Measurements from ENCODE around the gene FNIP2. TPM values are rescaled to one million over a fixed set of nuclear protein-coding genes. Genes with fewer than 3 reads are reported as not detected.

FNIP2 gene
- total RNA-seq, 2 experiments from 2014 or later: 0.09 to 1.0 TPM

DNA sequence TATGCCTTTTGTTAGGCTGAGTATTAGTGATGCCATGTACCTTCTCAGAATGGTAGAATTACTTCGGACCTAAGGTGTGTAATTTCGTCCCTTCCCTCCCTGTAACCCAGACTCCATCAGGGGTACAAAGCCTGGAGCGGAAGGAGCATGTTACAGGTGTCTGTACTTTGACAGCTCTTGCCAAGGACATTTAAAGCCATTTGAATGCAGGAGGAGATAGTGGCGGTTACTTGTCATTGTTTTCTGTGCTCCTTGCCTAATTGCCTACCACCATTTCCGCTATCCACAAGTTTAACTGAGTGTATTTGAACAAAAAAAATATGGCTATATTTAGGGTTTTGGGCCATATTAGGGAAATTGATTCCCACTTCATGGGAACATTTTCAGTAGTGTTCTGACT lies 1.8 kb downstream of the FNIP2 start:
- POLR2A ChIA-PET: no interaction called here
- H3K4me2 ChIP-seq (ENCODE audit: low read length): no peak overlapping the region

DNA sequence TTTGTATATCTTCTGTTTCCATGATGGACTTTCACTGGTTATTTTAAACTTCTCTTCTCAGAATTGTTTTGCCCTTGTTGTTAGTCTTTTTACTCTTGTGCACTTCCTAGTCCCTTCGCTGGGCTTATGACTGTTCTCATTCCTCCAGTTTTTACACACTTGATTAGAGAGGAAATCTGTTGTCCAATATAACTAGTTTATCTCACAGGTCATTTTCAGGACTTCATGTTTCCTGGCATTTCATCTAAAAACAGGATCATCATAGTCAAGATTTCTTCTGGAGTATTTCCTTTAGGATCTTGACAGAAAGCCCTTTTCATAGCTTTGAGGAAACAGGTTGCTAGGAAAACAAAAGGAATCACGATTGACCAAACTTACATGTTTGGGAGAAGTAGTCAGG lies 3.0 kb downstream of the FNIP2 start:
- Histone ChIP-seq H4K20me1 (ENCODE audit: insufficient read depth, low read length) (no peaks in the 10 kb centered on the region), H3K4me1 (ENCODE audit: insufficient read depth, low read length, poor library complexity, severe bottlenecking) (no peaks in the 10 kb centered on the region), H3K9me3 (ENCODE audit: low read length) (no peaks in the 10 kb centered on the region), H3K9me2 (ENCODE audit: insufficient read depth, low read length) (no peaks in the 10 kb centered on the region), H2AFZ (ENCODE audit: low read length) (no peak overlapping the region), H3K27ac (ENCODE audit: low read depth, low read length, poor library complexity, severe bottlenecking) (no peak overlapping the region), H3K4me3 (ENCODE audit: low read depth, low read length, poor library complexity, severe bottlenecking) (no peak overlapping the region), H3K36me3 (ENCODE audit: insufficient read depth, low read length) (no peaks in the 10 kb centered on the region), H3K4me2 (ENCODE audit: low read length) (no peak overlapping the region), H3K79me2 (ENCODE audit: insufficient read depth, low read depth, low read length) (no peaks in the 10 kb centered on the region)
- DNase-seq (ENCODE audit: low spot score): no peak
- intact Hi-C loops (cut with micrococcal nuclease; ENCODE audit: unreplicated experiment): no loop called here
- POLR2A ChIA-PET: interaction anchor here (0.6 kb wide), 1 partner anchor 414 kb away, joined by 4 read pairs; no protein-coding TSS in a partner anchor
- CTCF ChIA-PET (ENCODE audit: unreplicated experiment): no interaction called here
- no TSS peak for BruUV-seq (replicated peaks)
- TF ChIP-seq EZH2phosphoT487 (IDR thresholded peaks at IDR 0.05; ENCODE audit: borderline replicate concordance, low read depth, low read length): no peak
- TF ChIP-seq, protein P1, sequence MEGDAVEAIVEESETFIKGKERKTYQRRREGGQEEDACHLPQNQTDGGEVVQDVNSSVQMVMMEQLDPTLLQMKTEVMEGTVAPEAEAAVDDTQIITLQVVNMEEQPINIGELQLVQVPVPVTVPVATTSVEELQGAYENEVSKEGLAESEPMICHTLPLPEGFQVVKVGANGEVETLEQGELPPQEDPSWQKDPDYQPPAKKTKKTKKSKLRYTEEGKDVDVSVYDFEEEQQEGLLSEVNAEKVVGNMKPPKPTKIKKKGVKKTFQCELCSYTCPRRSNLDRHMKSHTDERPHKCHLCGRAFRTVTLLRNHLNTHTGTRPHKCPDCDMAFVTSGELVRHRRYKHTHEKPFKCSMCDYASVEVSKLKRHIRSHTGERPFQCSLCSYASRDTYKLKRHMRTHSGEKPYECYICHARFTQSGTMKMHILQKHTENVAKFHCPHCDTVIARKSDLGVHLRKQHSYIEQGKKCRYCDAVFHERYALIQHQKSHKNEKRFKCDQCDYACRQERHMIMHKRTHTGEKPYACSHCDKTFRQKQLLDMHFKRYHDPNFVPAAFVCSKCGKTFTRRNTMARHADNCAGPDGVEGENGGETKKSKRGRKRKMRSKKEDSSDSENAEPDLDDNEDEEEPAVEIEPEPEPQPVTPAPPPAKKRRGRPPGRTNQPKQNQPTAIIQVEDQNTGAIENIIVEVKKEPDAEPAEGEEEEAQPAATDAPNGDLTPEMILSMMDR (conservative IDR thresholded peaks at IDR 0.05; ENCODE audit: low read length): no peak

More for the DNA sequence above, 1.8 kb downstream of the FNIP2 start:
- H2AFZ ChIP-seq (ENCODE audit: low read length): no peak overlapping the region
- DNase-seq (ENCODE audit: low spot score): no peak
- intact Hi-C loops (cut with micrococcal nuclease; ENCODE audit: unreplicated experiment): no loop called here
- no peaks in the 10 kb centered on the region for H3K79me2 ChIP-seq (ENCODE audit: insufficient read depth, low read depth, low read length)
- no peak for TF ChIP-seq EZH2phosphoT487 (IDR thresholded peaks at IDR 0.05; ENCODE audit: borderline replicate concordance, low read depth, low read length)
- TF ChIP-seq, protein P1 (conservative IDR thresholded peaks at IDR 0.05; ENCODE audit: low read length): no peak
- no peaks in the 10 kb centered on the region for H3K9me3 ChIP-seq (ENCODE audit: low read length)
- H3K27ac ChIP-seq (ENCODE audit: low read depth, low read length, poor library complexity, severe bottlenecking): no peak overlapping the region
- H3K4me1 ChIP-seq (ENCODE audit: insufficient read depth, low read length, poor library complexity, severe bottlenecking): no peaks in the 10 kb centered on the region
- BruUV-seq (replicated peaks): no TSS peak
- no peaks in the 10 kb centered on the region for H3K9me2 ChIP-seq (ENCODE audit: insufficient read depth, low read length)
- H4K20me1 ChIP-seq (ENCODE audit: insufficient read depth, low read length): no peaks in the 10 kb centered on the region
- CTCF ChIA-PET (ENCODE audit: unreplicated experiment): no interaction called here
- no peaks in the 10 kb centered on the region for H3K36me3 ChIP-seq (ENCODE audit: insufficient read depth, low read length)
- no peak overlapping the region for H3K4me3 ChIP-seq (ENCODE audit: low read depth, low read length, poor library complexity, severe bottlenecking)

DNA sequence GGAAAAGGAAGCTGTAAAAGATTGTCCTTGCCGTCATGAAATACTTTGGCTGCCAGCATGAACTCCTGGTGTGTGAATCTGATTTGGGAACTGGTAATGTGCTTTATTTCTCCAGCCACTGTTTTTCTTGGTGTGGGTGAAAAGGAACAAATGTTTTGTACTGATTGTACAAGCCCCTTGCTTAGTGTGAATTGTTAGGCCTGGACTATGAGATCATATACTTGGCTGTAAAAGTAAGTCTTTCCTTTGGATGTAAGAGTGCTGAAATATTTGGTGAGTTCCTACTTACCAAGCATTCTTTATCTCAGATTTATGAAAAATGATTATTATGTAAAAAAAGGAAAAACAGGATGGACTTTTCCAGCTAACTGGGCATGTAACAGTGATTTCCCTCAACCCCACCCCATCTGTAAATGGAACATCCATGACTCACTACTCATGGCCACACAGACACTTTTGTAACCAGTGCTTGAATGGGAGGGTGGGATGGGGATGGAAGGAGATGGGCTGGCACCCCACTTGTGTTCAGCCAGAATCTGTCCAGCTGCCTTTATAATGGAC lies 6.3 kb downstream of the FNIP2 start:
- Histone ChIP-seq H3K9me3 (ENCODE audit: low read length) (no peaks in the 10 kb centered on the region), H4K20me1 (ENCODE audit: insufficient read depth, low read length) (no peaks in the 10 kb centered on the region), H3K4me1 (ENCODE audit: insufficient read depth, low read length, poor library complexity, severe bottlenecking) (peaks cover 13% of the 10 kb centered on the region), H3K79me2 (ENCODE audit: insufficient read depth, low read depth, low read length) (no peaks in the 10 kb centered on the region), H3K9me2 (ENCODE audit: insufficient read depth, low read length) (no peaks in the 10 kb centered on the region), H3K4me2 (ENCODE audit: low read length) (no peak overlapping the region), H3K27ac (ENCODE audit: low read depth, low read length, poor library complexity, severe bottlenecking) (no peak overlapping the region), H3K36me3 (ENCODE audit: insufficient read depth, low read length) (no peaks in the 10 kb centered on the region), H2AFZ (ENCODE audit: low read length) (no peak overlapping the region), H3K4me3 (ENCODE audit: low read depth, low read length, poor library complexity, severe bottlenecking) (no peak overlapping the region)
- no peak for DNase-seq (ENCODE audit: low spot score)
- intact Hi-C loops (cut with micrococcal nuclease; ENCODE audit: unreplicated experiment): no loop called here
- POLR2A ChIA-PET: interaction anchor here (1.1 kb wide), 1 partner anchor 21 kb away, joined by 3 read pairs; no protein-coding TSS in a partner anchor
- TF ChIP-seq EZH2phosphoT487 (IDR thresholded peaks at IDR 0.05; ENCODE audit: borderline replicate concordance, low read depth, low read length): no peak
- TF ChIP-seq, protein P1 (conservative IDR thresholded peaks at IDR 0.05; ENCODE audit: low read length): no peak
- CTCF ChIA-PET (ENCODE audit: unreplicated experiment): no interaction called here
- no TSS peak for BruUV-seq (replicated peaks)

Measured in OCI-LY7 (cell line).